NK-92 treated with Interleukin-12 subunit alpha and Interleukin-12 subunit beta, amount 100 ng/mL, for 24 hours (cell line): ENCODE results near the gene HSD17B13.

Source experiments
- DNase-seq: peaks from one replicate; lab custom pipeline; 2025; lab: John Stamatoyannopoulos, UW

Gene HSD17B13

DNA sequence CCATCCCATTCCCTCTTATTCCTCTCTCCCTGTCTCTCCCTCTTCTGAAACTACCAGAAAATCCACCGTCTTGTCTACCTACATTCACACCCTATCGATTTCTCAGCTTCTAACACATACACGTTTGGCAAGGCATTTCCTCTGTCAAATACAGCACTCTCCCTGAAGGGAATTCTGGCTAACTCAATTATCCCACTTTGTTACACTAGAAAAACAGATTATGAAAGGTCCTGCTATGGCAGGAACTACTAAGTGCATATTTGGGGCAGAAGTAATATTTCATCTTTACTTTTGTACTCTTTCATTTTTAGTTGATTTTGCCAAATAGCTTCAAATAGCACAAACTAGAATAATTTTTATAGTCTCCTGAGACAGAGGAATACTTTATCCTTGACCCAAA lies 55.7 kb downstream of the HSD17B13 start:
- DNase-seq = no peak

DNA sequence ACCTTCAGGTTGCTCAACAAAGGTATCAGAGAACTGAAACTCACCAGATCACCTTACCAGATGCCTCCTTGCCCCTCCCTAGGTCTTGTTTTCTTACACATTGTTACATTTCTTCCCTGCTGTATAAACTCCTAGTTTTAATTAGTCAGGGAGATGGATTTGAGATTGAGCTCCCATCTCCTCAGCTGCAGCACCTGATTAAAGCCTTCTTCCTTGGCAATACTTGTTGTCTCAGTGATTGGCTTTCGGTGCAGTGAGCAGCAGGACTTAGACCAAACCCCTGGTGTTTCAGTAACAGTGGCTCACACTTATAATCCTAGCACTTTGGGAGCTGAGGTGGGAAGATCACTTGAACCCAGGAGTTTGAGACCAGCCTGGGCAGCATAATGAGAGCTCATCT lies 59.8 kb downstream of the HSD17B13 start:
- DNase-seq = no peak

DNA sequence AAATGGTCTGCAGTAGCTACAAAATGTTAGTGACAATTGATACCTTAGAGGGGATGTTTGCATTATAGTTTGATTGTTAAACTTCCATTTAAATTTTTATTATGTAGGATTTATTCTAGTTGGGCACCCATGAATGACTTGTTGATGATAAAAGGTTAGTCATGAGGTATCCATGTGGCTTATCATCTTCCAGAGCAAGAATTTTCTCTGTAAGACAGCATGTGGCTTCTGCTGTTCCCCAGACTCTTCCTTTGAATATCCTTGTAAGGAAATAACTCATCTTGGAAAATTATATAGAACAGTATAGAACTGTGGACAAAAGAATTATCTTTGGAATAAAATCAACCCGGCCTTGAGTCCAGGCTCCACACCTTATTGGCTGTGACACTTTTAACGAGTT lies 62.2 kb downstream of the HSD17B13 start:
- DNase-seq = no peak

DNA sequence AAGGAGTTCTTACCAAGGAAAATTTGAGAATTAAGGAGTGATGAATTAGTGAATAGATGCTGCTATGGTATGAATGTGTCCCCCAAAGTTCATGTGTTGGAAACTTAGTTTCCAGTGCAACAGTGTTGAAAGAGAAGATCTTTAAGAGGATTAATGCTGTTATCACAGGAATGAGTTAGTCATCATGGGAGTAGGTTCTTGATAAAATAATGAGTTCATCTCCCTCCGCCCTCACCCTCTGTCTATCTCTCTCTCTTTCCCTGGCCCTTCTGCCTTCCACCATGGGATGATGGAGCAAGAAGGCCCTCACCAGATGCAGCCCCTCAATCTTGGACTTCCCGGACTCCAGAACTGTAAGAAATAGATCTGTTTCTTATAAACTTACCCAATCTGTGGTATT lies 64.0 kb downstream of the HSD17B13 start:
- DNase-seq = no peak

DNA sequence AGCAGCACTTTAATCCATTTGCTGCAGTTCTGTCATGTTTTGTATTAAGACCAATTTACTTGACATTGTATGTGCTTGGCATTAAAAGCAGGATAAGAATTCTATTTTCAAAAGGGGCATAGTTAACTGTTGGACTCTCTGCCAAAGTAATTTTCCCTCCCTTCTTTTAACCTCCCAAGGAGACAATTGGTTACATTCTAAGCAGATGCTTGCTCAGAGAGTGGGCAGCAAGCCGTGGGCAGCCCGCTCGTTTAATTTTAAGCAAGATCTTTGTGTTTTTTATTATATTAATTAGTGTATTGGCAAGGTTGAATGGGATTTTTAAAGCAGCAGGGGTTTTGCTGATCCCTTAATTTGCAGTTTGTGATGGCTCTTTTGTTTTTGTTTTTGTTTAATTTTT lies 65.2 kb downstream of the HSD17B13 start:
- DNase-seq = no peak

DNA sequence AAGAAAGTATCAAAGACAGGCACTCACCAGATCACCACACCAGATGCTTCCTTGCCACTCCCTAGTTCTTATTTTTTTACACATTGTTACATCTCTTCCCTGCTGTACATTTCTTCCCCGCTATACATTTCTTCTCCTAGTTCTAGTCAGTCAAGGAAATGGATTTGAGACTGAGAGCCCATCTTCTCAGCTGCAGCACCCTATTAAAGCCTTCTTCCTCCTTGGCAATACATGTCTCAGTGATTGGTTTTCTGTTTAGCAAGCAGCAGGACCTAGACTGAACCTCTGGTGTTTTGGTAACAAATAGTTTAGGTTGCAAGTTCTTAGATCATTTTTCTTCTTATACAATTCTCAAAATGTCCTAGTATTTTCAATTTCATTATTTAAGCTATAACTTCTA lies 66.9 kb downstream of the HSD17B13 start:
- DNase-seq = no peak
